GM08714 (cell line): ENCODE data around the gene FHOD1.

Experiments used
- H3K4me3 ChIP-seq: fragments of 200-500 bp; sonication (Bioruptor generic); 2 replicates; pipeline ENCODE4 v1.5.1; 2014; ENCODE audit warnings: mild to moderate bottlenecking, low read length, inconsistent platforms
- ZNF274 ChIP-seq: IDR thresholded peaks from 2 replicates; pipeline ENCODE4 v1.6.1; 2012; ENCODE audit warnings: mild to moderate bottlenecking, low read depth, low read length

FHOD1 gene

DNA sequence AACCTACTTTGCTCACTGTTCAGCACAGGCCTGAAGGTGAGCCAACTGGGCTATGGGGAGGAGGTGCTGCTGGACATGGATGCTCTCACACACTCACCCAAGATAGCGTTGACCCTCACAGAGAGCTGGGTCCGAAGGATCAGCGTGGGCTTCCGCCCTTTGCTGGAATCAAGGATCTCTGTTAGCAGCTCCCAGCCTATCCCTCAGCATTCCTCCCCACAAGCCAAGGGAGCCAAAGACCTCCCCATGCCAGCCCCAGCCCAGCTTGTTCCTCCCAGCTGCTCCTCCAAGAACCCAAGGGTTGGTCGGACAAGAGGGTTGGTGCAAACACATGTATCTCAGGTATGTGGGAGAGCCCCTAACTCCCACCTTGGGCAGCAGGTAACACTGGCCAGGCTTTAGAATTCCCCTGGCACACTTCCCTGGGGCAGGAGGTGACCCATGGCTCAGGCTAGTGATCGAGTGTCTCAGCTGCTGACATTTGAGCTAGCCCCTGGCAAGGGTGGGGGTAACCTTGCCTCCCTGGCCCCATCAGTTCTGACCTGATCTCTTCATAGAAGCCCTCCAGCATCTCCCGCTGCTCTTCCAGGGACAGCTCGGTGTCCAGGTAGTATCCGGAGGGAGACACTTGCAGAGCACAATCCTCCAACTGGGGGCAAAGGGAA lies 8.3 kb downstream of the FHOD1 start:
- no peak overlapping the region for H3K4me3 ChIP-seq
- no peak for TF ChIP-seq ZNF274

DNA sequence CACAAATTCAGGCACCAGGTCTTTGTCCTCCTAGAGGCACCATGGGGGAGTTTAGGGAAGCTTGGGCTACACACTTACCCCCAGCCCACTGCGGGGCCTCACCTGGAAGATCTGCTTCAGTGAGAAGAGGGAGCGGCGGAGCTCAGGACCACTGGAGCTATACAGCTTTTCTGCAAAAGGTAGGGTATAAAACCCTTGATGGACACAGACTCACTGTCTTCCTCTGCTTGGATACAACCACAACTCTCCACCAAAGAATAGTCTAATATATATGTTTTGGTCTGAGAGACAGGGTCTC lies 9.1 kb downstream of the FHOD1 start:
- no peak overlapping the region for H3K4me3 ChIP-seq
- no peak for TF ChIP-seq ZNF274

- no peak for TF ChIP-seq ZNF274
- H3K4me3 ChIP-seq: no peak overlapping the region
These were observed 9.6 kb downstream of the FHOD1 start for GRCh38 chr16:67237396-67238277.

DNA sequence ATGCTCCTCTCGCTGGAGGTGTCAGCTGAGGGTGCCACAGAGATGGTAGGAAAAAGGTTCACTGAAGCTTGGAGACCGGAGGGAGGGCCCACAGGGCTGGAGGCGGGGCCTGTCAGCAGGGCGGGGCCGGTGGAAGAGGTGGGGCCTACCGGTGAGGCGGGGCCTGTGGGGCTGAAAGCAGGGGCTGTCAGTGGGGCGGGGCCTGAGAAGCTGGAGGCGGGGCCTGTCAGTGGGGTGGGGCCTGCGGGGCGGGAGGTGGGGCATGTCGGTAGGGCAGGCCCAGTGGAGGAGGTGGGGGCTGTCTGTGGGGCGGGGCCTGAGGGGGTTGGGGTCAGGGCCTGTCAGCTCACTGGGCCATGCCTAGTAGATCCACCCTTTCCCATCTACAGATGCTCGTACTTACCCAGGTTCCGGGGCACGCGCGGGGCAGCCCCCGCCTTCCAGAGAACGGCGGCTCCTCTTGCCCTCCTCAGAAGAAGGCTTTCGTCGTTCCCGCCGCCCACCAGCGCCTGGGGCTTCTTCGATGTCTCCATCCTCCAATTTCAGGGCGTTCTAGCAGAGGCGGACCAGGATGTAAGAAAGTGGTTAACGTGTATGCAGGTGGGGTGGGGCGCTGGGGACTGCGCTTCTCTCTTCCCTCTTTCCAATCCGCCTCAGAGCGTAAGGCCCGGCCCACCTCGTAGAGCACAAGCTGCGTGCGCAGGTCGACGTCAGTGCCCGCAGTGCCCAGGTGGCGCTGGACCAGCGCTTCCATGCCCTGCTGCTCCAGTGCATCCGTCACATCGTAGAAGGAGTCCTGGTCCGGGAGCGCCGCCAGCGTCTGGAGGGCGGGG lies 10.5 kb downstream of the FHOD1 start:
- TF ChIP-seq ZNF274: no peak
- no peak overlapping the region for H3K4me3 ChIP-seq

DNA sequence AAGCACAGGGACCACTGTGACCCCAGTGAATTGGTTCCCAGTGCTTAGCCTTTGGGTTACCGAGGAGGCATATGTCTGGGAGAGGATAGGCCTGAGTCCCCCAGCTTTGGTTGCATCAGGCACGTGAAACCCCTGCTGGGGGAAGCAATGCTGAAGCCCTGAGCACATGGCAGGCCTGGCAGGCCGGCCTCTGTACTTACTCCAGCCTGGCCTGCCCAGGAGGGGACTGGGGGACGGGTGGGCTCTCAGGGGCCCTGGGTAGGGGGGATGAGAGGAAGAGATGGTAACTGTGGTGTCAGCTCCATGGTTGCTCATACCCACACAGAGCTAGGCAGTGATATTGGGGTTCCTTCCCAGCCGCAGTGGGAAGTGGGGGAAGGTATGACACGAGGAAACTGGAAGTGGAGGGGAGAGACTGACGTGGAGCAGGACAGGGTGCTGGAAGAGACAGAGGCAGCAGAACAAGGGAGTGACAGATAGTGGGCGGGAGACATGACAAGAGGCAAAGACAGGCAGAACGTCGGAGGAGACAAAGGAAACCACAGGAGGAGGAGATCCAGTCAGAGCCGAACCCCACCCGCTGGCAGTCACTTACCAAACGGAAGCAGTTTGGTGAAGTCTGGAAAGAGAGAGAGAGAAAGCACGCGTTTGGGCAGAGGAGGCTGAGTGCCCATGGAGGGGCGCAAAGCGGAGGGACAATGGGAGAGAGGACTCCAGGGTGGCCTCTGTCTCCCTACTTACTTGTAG lies 11.3 kb downstream of the FHOD1 start:
- no peak overlapping the region for H3K4me3 ChIP-seq
- TF ChIP-seq ZNF274: no peak

GRCh38 chr16:67234180-67234597 lies 13.1 kb downstream of the FHOD1 start:
- H3K4me3 ChIP-seq: no peak overlapping the region
- TF ChIP-seq ZNF274: no peak

GRCh38 chr16:67233596-67233995 lies 13.7 kb downstream of the FHOD1 start:
- no peak for TF ChIP-seq ZNF274
- H3K4me3 ChIP-seq: no peak overlapping the region

DNA sequence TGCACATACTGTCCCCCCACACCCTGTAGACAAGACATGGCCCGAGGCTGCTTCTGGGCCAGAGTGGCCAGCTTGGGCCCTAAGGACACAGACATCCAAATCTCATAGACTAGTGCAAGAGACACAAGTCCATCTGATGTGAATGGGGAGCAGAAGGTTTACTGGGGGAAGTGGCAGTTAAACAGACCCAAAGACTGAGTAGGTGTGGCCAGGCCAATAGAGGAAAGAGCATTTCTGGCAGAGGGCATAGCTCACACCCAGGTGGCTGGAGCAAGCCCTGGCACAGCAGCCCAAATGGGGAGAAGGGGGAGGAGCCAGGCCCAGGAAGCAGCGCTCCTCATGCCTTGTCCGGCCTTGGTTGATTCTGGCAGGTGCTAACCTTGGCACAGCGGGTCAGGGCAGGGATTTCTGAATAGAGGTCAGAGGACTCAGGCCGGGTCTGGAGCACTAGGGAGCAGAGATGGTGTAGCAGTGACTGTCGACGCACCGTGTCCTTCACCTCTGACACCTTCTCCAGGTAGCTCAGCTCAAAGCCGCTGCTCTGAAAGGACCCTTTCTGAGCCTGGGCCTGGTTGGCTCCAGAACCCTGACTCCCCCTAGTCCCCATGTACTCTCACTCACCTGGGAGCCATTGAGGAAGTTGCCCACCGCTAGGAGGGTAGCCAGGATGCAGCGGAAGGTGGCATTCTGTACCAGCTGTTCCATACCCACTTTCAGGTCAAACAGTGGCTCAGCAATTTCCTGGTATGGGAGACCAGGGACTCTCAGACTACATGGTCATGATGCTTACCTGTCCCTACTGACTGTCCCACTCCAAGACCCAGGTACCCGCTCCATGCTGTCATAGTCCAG lies 16.2 kb downstream of the FHOD1 start:
- no peak overlapping the region for H3K4me3 ChIP-seq
- TF ChIP-seq ZNF274: no peak

GRCh38 chr16:67229906-67230808 lies 17.1 kb downstream of the FHOD1 start:
- TF ChIP-seq ZNF274: no peak

GRCh38 chr16:67228905-67229304 lies 18.4 kb downstream of the FHOD1 start:
- no peak for TF ChIP-seq ZNF274
- no peak overlapping the region for H3K4me3 ChIP-seq

More at GRCh38 chr16:67229906-67230808, 17.1 kb downstream of the FHOD1 start:
- H3K4me3 ChIP-seq: no peak overlapping the region

GRCh38 chr16:67228034-67228785 lies 19.1 kb downstream of the FHOD1 start:
- TF ChIP-seq ZNF274: no peak
- peak overlapping the region; percentile 90 for H3K4me3 ChIP-seq
